PC-3 (cell line): ENCODE measurements around the gene SEC16A. TPM values are rescaled to one million over a fixed set of nuclear protein-coding genes. Genes with fewer than 3 reads are reported as not detected.

ENCODE experiments used
- ATAC-seq: fragments of 200-7000 bp; cut with Tn5 transposase; 2 replicates; pipeline ENCODE4 v1.9.1; 2020; ENCODE audit warnings: mild to moderate bottlenecking, moderate library complexity
- BruUV-seq: library from RNA; stranded (reverse); fragments of 400-500 nt; replicated peaks from 2 replicates; lab custom pipeline; 2021; lab: Mats Ljungman, UMichigan
- CTCF ChIA-PET: fragments of 300-600 bp; sonication (Branson Sonifier 250); formaldehyde crosslinking; loops from one replicate; lab custom pipeline; 2022; ENCODE audit warnings: antibody characterized with exemption; lab: Charles Lee
- POLR2A ChIA-PET: fragments of 300-600 bp; sonication (Branson Sonifier 250); formaldehyde crosslinking; loops from one replicate; lab custom pipeline; 2022; ENCODE audit warnings: antibody characterized with exemption; ENCODE audit not compliant: unreplicated experiment; lab: Charles Lee
- DNase-seq: peaks from one replicate; pipeline ENCODE4 v3.0.0-alpha.2; 2015
- H2AFZ ChIP-seq: fragments of 300-600 bp; sonication (generic); 2 replicates; pipeline ENCODE4 v1.6.0; 2016; ENCODE audit warnings: antibody characterized with exemption, low read length
- H3F3A ChIP-seq: fragments of 300-600 bp; sonication (generic); one replicate; pipeline ENCODE4 v1.6.0; 2017; ENCODE audit warnings: antibody characterized with exemption, low read length, control low read depth, mild to moderate bottlenecking; ENCODE audit not compliant: unreplicated experiment
- H3K27ac ChIP-seq: fragments of 300-600 bp; sonication (generic); 2 replicates; pipeline ENCODE4 v1.5.1; 2016; ENCODE audit warnings: mild to moderate bottlenecking, low read length
- H3K27me3 ChIP-seq: fragments of 300-600 bp; sonication (generic); 2 replicates; pipeline ENCODE4 v1.6.1; 2016; ENCODE audit warnings: low read length, mixed read lengths
- H3K36me3 ChIP-seq: fragments of 300-600 bp; sonication (generic); 2 replicates; pipeline ENCODE4 v1.6.1; 2016; ENCODE audit warnings: low read depth, mixed run types, low read length, mixed read lengths
- H3K4me1 ChIP-seq: fragments of 300-600 bp; sonication (generic); 2 replicates; pipeline ENCODE4 v1.5.1; 2016; ENCODE audit warnings: low read length; ENCODE audit not compliant: insufficient read depth
- H3K4me2 ChIP-seq: fragments of 300-600 bp; sonication (generic); 2 replicates; pipeline ENCODE4 v1.6.0; 2016; ENCODE audit warnings: low read length
- H3K4me3 ChIP-seq: fragments of 300-600 bp; sonication (generic); 2 replicates; pipeline ENCODE4 v1.5.1; 2016; ENCODE audit warnings: mild to moderate bottlenecking, low read length, mixed read lengths
- H3K79me2 ChIP-seq: fragments of 300-600 bp; sonication (generic); 2 replicates; pipeline ENCODE4 v1.6.1; 2017; ENCODE audit warnings: low read length, mixed read lengths
- H3K9ac ChIP-seq: fragments of 300-600 bp; sonication (generic); 2 replicates; pipeline ENCODE4 v1.6.0; 2016; ENCODE audit warnings: mild to moderate bottlenecking, low read length
- H3K9me2 ChIP-seq: fragments of 300-600 bp; sonication (generic); replicated peaks from 2 replicates; pipeline ENCODE4 v1.6.1; 2016; ENCODE audit warnings: mixed run types, low read length, mixed read lengths
- H3K9me3 ChIP-seq: fragments of 300-600 bp; sonication (generic); 2 replicates; pipeline ENCODE4 v1.6.1; 2016; ENCODE audit warnings: low read length, mixed read lengths
- H4K20me1 ChIP-seq: fragments of 300-600 bp; sonication (generic); 2 replicates; pipeline ENCODE4 v1.6.1; 2016; ENCODE audit warnings: low read length, mixed read lengths
- EZH2 ChIP-seq: fragments of 300-600 bp; sonication (generic); IDR thresholded peaks from one replicate; pipeline ENCODE4 v1.6.1; 2017; ENCODE audit warnings: antibody characterized with exemption, mild to moderate bottlenecking, low read length; ENCODE audit not compliant: unreplicated experiment
- EZH2phosphoT487 ChIP-seq: fragments of 300-600 bp; sonication (generic); IDR thresholded peaks from 2 replicates; pipeline ENCODE4 v1.6.1; 2018; ENCODE audit warnings: mild to moderate bottlenecking, antibody characterized with exemption, low read length, borderline replicate concordance
- intact Hi-C: fragments of 100-400 bp; cut with micrococcal nuclease; formaldehyde crosslinking; loops from 2 replicates; pipeline ENCODE4 v1.9.0; 2023
- total RNA-seq: library from RNA; depleted of rRNA; stranded (reverse); fragments of >200 nt; gene quantifications from 2 replicates; pipeline ENCODE4 v1.2.3, GENCODE V29; 2014
- TF ChIP-seq, protein P1 (sequence below): fragments of 300-600 bp; sonication (generic); conservative IDR thresholded peaks from 2 replicates; pipeline ENCODE4 v1.5.1; 2017; ENCODE audit warnings: antibody characterized with exemption, low read depth, mild to moderate bottlenecking, low read length

The SEC16A gene
- total RNA-seq, 1 experiment from 2014 or later: 28.3 TPM

DNA sequence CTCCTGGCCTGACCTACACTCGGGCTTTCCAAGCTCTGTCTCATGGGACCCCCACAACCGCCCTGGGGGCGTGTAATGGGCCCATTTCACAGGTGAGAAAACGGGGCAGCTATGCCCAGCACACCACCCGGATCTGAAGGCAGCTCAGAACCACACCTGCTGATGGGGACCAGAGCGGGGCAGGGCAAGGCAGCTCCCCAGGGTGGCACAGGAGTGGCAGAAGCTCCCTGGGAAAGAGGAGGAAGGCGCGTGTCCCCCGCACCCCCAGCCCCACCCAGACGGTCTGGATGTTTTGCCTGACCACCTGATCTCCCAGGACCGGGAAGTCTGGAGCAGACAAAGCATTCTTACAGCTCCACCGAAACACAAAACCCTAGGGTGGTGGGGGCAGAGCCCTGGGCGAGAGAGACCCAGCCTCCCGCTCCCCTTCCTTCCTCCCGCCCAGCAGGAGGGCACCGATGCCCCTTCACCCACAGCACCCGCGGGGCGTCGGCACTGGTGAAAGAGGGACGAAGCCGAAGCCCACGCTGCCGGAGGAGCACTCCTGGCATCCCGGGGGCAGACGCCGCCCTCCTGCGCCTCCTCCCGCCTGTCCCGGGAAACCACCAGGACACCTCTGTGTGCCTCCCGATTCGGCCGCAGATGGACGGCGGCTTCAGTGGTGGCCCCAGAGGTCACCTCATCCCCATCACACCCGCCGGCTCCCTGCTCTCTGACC, 48.5 kb upstream of the SEC16A start:
- Histone ChIP-seq H3F3A (no peaks in the 10 kb centered on the region), H2AFZ (no peak overlapping the region), H3K79me2 (no peaks in the 10 kb centered on the region), H3K9me3 (no peaks in the 10 kb centered on the region), H3K4me3 (no peak overlapping the region), H4K20me1 (no peaks in the 10 kb centered on the region), H3K27ac (no peak overlapping the region), H3K9me2 (no peaks in the 10 kb centered on the region), H3K4me2 (no peak overlapping the region), H3K4me1 (no peaks in the 10 kb centered on the region), H3K36me3 (no peaks in the 10 kb centered on the region), H3K9ac (no peak overlapping the region), H3K27me3 (no peaks in the 10 kb centered on the region)
- DNase-seq (no peak), ATAC-seq (no peak)
- CTCF ChIA-PET: no interaction called here
- TF ChIP-seq EZH2 (no peak), EZH2phosphoT487 (no peak)
- TF ChIP-seq, protein P1, sequence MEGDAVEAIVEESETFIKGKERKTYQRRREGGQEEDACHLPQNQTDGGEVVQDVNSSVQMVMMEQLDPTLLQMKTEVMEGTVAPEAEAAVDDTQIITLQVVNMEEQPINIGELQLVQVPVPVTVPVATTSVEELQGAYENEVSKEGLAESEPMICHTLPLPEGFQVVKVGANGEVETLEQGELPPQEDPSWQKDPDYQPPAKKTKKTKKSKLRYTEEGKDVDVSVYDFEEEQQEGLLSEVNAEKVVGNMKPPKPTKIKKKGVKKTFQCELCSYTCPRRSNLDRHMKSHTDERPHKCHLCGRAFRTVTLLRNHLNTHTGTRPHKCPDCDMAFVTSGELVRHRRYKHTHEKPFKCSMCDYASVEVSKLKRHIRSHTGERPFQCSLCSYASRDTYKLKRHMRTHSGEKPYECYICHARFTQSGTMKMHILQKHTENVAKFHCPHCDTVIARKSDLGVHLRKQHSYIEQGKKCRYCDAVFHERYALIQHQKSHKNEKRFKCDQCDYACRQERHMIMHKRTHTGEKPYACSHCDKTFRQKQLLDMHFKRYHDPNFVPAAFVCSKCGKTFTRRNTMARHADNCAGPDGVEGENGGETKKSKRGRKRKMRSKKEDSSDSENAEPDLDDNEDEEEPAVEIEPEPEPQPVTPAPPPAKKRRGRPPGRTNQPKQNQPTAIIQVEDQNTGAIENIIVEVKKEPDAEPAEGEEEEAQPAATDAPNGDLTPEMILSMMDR: no peak
- POLR2A ChIA-PET: no interaction called here
- BruUV-seq: no TSS peak
- intact Hi-C loops: no loop called here

DNA sequence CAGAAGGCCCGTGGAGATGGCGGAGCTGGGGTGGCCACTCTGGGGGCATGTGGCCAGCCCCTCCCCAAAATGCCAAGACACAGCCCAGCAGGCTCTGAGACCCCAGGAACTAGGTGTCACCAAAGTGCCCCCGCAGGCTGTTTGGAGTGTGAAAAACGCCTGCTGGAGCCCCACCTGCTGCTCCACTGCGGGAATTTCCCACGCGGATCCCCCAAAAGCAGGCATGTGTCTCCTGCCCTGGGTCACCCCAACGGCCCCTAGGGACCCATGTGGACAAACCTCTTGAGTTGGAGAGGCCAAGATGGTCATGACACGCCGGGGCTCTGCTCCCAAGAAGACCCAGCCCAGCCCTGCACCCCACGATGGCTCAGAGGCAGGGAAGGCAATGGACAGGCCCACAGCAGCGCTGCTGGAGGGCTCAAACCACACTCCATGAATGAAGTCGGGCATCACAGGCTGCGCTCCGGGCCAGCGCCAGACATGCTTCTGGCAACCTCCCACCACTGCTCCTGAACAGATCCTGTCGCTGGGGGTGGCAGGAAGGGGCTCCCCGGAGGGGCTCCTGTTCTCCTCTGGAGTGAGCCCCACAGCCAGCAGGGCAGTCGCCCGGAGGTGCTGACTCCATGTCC, 47.7 kb upstream of the SEC16A start:
- no peaks in the 10 kb centered on the region for H3K36me3 ChIP-seq
- H3K9me3 ChIP-seq: no peaks in the 10 kb centered on the region
- no peak overlapping the region for H2AFZ ChIP-seq
- H3K79me2 ChIP-seq: no peaks in the 10 kb centered on the region
- H3K27ac ChIP-seq: no peak overlapping the region
- H3K27me3 ChIP-seq: no peaks in the 10 kb centered on the region
- H3K4me2 ChIP-seq: no peak overlapping the region
- CTCF ChIA-PET: no interaction called here
- H3K9ac ChIP-seq: no peak overlapping the region
- H4K20me1 ChIP-seq: no peaks in the 10 kb centered on the region
- ATAC-seq (no peak), DNase-seq (no peak)
- H3K9me2 ChIP-seq: no peaks in the 10 kb centered on the region
- BruUV-seq: no TSS peak
- POLR2A ChIA-PET: no interaction called here
- no peak overlapping the region for H3K4me3 ChIP-seq
- TF ChIP-seq EZH2phosphoT487 (no peak), EZH2 (no peak)
- TF ChIP-seq, protein P1: no peak
- intact Hi-C loops: no loop called here
- H3K4me1 ChIP-seq: no peaks in the 10 kb centered on the region
- no peaks in the 10 kb centered on the region for H3F3A ChIP-seq
